NCI-H1092 treated with DMSO at 0.1 percent for 48 hours (cell line): ENCODE data around the gene HIVEP3.
A peak's percentile ranks its signal among the peaks of the same experiment; 100 is the strongest.

Source experiments
- DNase-seq: peaks from one replicate; lab custom pipeline; 2025; lab: John Stamatoyannopoulos, UW

Gene HIVEP3

DNA sequence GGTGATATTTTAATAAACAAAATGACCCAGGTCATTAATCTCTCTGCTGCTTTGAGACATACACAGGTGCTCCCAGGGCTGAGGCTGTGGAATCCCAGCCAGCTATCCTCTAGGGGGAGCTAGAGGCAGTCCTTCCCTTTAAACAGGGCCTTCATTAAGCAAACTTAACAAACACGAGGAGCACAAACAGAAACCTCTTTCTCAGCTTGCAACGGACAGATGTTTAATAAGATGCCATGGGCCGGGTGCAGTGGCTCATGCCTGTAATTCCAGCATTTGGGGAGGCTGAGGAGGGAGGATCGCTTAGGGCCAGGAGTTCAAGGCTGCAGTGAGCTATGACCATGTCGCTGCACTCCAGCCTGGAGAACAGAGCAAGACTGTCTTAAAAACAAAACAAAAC lies 106.7 kb downstream of the HIVEP3 start:
- DNase-seq: peak; percentile 71

GRCh38 chr1:41811051-41811795 lies 107.5 kb downstream of the HIVEP3 start:
- DNase-seq: no peak

DNA sequence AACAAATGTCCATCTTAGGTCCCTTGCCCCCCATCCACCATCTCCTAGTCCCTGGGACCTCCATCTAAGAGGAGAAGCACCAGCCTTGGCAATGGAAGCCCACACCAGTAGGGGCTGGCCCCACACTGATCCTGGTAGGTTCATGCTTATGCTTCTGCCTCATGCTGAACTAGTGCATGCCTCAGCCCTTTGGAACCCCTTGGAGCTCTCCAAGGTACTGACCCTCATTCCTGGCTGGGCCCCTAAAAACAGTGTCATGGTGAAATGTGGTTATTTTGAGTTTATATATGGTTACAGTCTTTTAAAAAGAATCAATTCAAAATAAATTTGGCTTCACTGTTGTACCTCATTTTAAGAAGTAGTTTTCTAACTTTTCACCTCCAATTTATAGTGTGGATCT lies 108.3 kb downstream of the HIVEP3 start:
- no peak for DNase-seq

DNA sequence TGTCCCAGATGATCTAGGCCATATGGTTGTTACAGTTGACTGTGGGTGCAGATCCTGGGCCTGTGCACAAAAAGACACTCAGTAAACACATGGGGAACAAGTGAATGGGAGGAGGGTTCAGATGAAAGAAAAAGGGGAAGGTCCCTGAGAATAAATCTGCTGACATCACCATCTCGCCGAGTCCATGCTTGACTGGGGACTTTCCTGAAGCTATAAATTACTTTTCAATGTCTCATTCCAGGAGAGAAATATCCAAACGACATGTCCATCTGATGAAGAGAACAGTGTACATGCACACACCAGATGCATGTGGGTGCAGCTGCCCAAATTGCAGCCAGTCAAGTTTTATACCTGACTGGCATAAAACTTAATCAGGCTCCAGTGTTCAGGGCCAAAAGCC lies 109.0 kb downstream of the HIVEP3 start:
- DNase-seq: no peak

DNA sequence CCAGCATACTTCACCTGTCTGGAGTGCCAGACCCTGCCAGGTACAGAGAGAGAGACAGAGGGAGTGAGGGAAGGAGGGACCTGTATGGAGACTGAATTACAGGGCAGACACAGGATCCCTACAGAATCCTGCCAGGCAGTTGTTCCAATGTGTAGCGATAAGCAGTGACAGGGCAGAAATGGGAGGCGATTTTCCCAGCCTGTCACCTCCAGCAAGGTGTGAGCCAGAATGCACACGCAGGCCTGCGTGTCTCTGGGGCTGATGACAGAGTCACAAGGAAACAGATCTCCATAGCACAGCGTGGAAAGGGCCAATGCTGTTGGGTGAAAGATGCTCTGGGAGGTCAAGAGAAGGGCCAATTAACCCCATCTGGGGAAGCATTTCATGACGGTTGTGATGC lies 111.3 kb downstream of the HIVEP3 start:
- no peak for DNase-seq

GRCh38 chr1:41806472-41807155 lies 112.1 kb downstream of the HIVEP3 start:
- DNase-seq: no peak

GRCh38 chr1:41805771-41806471 lies 112.8 kb downstream of the HIVEP3 start:
- DNase-seq: no peak

GRCh38 chr1:41804176-41804575 lies 114.5 kb downstream of the HIVEP3 start:
- DNase-seq: no peak

DNA sequence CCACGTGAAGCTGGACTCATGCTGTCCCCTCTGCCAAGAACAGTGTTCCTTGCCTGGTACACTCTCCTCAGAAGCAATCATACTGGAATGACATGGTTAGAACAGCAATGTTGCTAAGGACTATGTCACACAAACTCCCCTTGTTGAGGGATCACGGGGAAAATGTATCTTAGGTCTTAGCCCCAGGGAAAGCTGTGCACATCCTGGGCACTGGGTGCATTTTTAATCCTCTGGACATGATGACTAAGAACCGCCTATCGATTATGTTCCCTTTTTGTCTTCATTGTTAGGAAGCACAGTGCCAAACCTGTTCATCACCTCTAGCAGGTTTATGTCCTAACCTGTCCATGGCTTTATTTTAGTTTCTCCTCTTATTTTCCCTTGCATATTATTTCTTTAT lies 115.1 kb downstream of the HIVEP3 start:
- DNase-seq: no peak

DNA sequence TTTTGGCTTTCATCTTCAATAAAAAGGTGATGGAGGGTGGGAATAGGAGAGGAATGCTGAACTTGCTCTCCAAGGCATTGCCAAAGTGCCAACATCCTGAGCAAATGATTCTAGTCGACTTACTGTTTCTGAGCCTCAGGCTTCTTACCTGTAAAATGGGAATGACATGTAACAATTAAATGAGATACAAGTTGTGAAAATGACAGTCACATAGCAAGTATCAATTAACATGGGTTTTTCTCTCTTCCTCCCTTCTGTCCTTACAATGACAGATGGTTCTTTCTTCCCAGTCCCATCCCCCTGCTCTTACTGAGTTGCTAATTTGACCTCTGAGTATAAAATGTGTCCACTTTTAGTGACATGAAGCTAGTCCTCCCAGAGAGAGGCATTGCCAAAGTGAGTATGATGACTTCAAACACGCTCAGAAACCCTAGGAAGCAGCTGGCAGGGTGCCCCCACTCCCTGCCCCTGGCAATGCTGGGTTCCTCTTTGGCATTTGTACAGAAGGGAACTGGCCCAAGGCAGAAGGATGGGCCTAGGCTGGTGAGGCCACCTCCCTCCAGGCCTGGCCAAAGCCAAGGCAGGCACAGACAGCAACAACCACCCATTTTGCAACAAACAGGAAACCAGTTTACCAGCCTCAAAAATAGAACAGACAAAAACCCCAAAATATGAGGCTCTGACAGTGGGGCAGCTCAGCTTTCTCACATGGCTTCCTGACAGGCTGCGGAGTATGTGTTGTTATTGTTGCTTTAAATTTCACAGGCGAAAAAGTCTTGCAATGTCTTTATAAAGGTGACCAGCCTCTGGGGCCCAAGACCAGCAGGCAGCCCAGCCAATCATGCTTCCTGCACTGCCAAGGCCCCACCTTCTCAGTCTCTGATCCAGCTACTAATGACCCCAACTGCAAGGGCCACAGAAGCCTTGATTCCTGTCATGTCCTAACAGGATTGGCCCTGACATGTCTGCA lies 115.9 kb downstream of the HIVEP3 start:
- DNase-seq: no peak

DNA sequence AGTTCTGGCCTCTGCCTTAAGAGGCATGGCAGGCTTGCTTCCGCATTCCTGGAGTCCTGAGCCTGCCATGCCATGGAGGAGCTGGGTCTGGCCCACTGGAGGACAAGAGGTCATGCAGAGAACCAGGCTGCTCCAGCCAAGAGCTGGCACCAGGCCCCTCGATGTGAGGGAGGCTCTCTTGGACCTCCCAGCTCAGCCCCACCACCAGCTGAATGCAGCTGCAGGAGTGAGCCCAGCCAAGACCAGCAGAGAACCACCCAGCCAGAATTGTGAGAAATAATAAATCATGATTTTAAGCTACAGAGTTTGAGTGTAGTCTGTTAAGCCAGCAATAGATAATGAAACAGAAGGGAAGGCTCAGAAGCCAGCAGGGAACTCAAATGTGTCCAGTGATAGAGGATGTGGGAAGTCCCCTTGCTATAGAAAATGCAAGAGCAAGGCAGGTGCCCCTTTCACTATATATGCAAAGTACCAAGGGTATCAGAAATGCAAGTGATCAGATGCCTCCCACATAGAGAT lies 118.4 kb downstream of the HIVEP3 start:
- no peak for DNase-seq

DNA sequence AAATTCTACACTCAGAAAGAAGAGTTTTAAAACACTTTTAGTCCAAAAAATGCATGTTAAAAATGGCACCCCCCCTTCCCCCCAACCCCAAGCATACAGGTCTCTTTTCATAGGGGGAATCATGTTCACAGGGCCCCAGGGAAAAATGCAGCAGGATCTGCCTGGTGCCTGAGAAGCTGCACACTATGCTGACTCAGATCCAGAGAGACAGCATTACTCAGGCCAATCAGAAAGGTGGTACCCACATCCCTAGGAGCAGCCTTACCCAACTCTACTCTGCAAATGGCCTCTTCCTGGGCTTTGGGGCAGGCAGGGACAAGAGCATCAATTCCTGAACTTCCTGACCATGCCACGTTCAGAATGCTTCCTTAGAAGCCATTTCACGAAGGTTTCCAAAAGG lies 119.0 kb downstream of the HIVEP3 start:
- DNase-seq: no peak

- DNase-seq: no peak
Measured at GRCh38 chr1:41799205-41799604, 119.5 kb downstream of the HIVEP3 start.

DNA sequence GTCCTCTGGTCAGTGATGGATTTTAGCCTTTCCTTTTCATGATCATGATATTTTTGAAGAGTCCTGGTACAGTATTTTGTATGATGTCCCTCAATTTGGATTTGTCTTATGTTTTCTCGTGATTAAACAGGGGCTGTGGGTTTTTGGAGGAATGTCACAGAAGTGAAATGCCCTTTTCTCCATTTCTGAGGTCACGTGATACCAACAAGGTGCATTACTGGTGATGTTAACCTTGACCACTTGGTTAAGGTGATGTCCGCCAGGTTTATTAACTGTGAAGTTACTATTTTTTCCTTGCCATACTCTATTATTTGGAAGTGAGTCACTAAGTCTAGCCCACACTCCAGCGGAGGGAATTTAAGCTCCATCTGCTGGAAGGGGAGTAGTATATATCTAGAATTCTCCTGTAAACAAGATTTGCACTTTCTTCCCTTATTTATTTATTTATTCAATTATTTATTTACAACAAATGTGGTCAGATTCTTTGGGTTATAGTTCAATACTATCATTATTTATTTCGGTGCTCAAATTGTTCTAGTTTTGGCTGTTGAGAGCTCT lies 123.4 kb downstream of the HIVEP3 start:
- DNase-seq: no peak

- DNase-seq: no peak
Measured at GRCh38 chr1:41794031-41794430, 124.7 kb downstream of the HIVEP3 start.

DNA sequence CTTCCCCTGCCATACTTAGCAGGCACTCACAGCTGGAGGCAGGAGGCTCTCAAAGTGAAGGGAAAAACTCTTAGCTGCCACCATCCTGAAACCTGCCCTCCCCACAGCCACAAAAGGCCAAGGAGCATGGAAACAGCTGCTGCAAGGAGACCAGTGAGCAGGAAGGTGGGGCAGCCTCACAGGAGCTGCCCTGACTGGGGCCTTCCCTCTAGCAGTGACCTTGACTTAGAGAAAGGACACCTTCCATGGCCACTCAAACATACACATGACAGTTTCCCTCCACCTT lies 126.3 kb downstream of the HIVEP3 start:
- DNase-seq: no peak

- no peak for DNase-seq
Measured at GRCh38 chr1:41791667-41792484, 126.8 kb downstream of the HIVEP3 start.

DNA sequence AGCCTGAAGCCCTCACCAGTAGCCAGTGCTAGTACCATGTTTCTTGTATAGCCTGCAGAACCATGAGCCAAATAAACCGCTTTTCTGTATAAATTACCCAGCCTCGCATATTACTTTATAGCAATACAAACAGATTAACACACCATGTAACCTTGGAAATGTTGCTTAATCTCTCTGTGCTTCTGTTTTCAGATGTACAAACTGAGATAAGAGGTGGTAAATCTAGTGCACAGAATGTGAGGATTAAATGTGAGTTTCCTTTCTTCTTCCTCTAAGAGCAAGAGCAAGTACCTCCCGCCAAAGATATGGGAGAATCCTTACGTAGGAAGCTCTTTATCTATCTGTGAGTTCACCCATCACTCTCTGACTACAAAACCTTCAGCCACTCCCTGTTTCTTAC lies 128.4 kb downstream of the HIVEP3 start:
- no peak for DNase-seq

DNA sequence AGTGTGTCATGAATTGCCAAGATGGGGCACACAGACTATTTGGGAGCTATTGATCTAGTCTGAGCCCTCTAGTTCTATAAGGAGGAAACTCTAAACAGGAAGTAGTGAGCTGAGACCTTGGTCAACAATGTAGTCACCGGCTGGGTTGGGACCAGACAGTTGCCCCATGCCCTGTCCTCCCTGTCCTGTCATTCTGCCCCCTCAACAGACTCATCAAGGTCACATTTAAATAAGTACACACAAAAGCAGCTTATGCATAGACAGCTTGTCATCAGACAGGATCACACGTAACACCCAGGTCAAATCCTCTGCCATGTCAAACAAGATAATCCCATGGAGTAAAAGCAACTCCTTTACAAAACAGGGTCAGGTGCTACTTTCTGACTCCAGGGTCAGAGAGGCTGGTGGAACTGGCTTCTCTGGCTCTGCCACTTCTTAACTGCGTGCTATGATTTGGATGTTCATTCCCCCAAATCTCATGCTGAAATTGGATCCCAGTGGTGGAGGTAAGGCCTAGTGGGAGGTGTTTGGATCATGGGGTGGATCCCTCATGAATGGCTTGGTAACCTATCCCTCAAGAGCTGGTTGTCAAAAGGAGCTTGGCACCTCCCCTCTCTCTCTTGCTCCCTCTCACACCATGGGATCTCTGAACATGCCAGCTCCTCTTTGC lies 128.9 kb downstream of the HIVEP3 start:
- no peak for DNase-seq

DNA sequence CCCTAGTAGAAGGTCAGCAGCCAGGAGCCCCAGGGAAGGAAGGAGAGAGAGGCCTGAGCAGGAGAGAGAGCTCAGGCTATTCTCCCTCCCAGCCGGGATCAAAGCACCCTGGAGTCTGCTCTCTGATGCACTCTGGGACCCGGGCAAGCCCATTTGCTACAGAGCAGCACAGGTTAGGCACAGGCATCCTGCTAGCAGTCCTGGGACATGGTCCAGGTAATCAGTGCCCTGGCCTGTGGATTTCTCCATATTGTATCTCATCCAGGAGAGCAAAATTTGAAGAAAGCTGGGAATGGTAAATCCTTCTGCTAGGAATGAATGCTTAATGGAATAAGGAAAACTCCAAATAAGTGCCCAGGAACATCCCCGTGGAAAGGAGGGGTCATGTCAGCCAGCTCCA lies 130.3 kb downstream of the HIVEP3 start:
- no peak for DNase-seq
